Endothelial cell of umbilical vein (primary cell): Measurements from ENCODE around the gene ZBTB17.
"Not testable (repeated sequence)": the region's sequence is repeated elsewhere in the genome, so short reads cannot be mapped to it uniquely, and the experiment has no call there.

Experiments used
- EZH2 ChIP-seq: IDR thresholded peaks from 2 replicates; pipeline ENCODE4 v1.6.1; 2012; ENCODE audit warnings: borderline replicate concordance, low read depth, mild to moderate bottlenecking, moderate library complexity, low read length, inconsistent platforms; ENCODE audit not compliant: severe bottlenecking
- MAX ChIP-seq: IDR thresholded peaks from 2 replicates; pipeline ENCODE4 v1.6.1; 2011; ENCODE audit not compliant: insufficient read depth, insufficient read length

- TF ChIP-seq EZH2, MAX: not testable (repeated sequence)
Observed at GRCh38 chr1:16020878-16021277, 45.0 kb upstream of the ZBTB17 start.
